ENCODE data around the gene ZNF234.
"Not testable (repeated sequence)": the region's sequence is repeated elsewhere in the genome, so short reads cannot be mapped to it uniquely, and the experiment has no call there.

The ZNF234 gene

GRCh38 chr19:44141191-44142058 is at the start of gene ZNF234:
ZNF234 (plus strand) TSS chr19:44141554; CDS start chr19:44144633, 3,079 bp downstream.
- DNase-seq, result peak; percentile 83

GRCh38 chr19:44092108-44092507 is 49.2 kb upstream of the ZNF234 start:
- no peak for DNase-seq

GRCh38 chr19:44093931-44094765 is 47.2 kb upstream of the ZNF234 start, which contains the start of gene ZNF224:
ZNF224 (plus strand) TSS chr19:44094361; CDS start chr19:44097874, 3,513 bp downstream.
- peak; percentile 95 for DNase-seq

GRCh38 chr19:44107751-44108150 is 33.6 kb upstream of the ZNF234 start:
- DNase-seq, result no peak

GRCh38 chr19:44109458-44109857 is 31.9 kb upstream of the ZNF234 start:
- no peak for DNase-seq

- peak; percentile 34 for DNase-seq
Observed at GRCh38 chr19:44111910-44112463, 29.4 kb upstream of the ZNF234 start.

GRCh38 chr19:44112802-44113137 is 28.6 kb upstream of the ZNF234 start:
- no peak for DNase-seq

GRCh38 chr19:44113138-44113783 is 28.1 kb upstream of the ZNF234 start, which contains the start of gene ZNF225:
ZNF225 (plus strand) TSS chr19:44113399; CDS start chr19:44115828, 2,429 bp downstream.
- DNase-seq, result peak; percentile 98

- DNase-seq, result no peak
Observed at GRCh38 chr19:44113784-44114390, 27.5 kb upstream of the ZNF234 start.

- DNase-seq, result not testable (repeated sequence)
Observed at GRCh38 chr19:44121162-44121561, 20.2 kb upstream of the ZNF234 start.

GRCh38 chr19:44131955-44132354 is 9.4 kb upstream of the ZNF234 start:
- DNase-seq, result no peak

GRCh38 chr19:44142059-44142433 is 692 bp downstream of the ZNF234 start:
- DNase-seq, result peak; percentile 38

- no peak for DNase-seq
Observed at GRCh38 chr19:44149776-44150175, 8.4 kb downstream of the ZNF234 start.

GRCh38 chr19:44151491-44151890 is 10.1 kb downstream of the ZNF234 start:
- no peak for DNase-seq

- no peak for DNase-seq
Observed at GRCh38 chr19:44156475-44156874, 15.1 kb downstream of the ZNF234 start.

GRCh38 chr19:44163789-44164188 is 22.4 kb downstream of the ZNF234 start:
- DNase-seq, result no peak

- no peak for DNase-seq
Observed at GRCh38 chr19:44164327-44164672, 22.9 kb downstream of the ZNF234 start.

GRCh38 chr19:44164673-44165512 is 23.5 kb downstream of the ZNF234 start, which contains the start of gene ZNF226:
ZNF226 (plus strand) TSS chr19:44165100; CDS start chr19:44170081, 4,981 bp downstream.
- peak; percentile 95 for DNase-seq

- DNase-seq, result not testable (repeated sequence)
Observed at GRCh38 chr19:44170660-44171059, 29.3 kb downstream of the ZNF234 start.

GRCh38 chr19:44176590-44176989 is 35.2 kb downstream of the ZNF234 start:
- no peak for DNase-seq

GRCh38 chr19:44180968-44181367 is 39.6 kb downstream of the ZNF234 start:
- DNase-seq, result no peak

Measured in suppressor macrophage treated with lipopolysaccharide for 4 hours (primary cell).